Endothelial cell of umbilical vein (primary cell): ENCODE measurements around the gene PEX16. TPM values are rescaled to one million over a fixed set of nuclear protein-coding genes. Genes with fewer than 3 reads are reported as not detected.

ENCODE experiments used
- BruUV-seq: library from RNA; stranded (reverse); fragments of 400-500 nt; replicated peaks from 2 replicates; lab custom pipeline; 2021; lab: Mats Ljungman, UMichigan
- CTCF ChIA-PET: fragments of 300-600, 350-600 bp; sonication (Branson Sonifier 250); formaldehyde crosslinking; loops from one replicate; lab custom pipeline; 2021; ENCODE audit warnings: antibody characterized with exemption, inconsistent platforms; lab: Charles Lee
- POLR2A ChIA-PET: fragments of 300-600, 350-600 bp; sonication (Branson Sonifier 250); formaldehyde crosslinking; loops from one replicate; lab custom pipeline; 2021; ENCODE audit warnings: antibody characterized with exemption, inconsistent platforms; lab: Charles Lee
- DNase-seq: peaks from one replicate; pipeline ENCODE4 v3.0.0-alpha.2; 2011; ENCODE audit warnings: low read depth, low spot score
- FAIRE-seq: peaks from 2 replicates; lab custom pipeline; 2011; peaks lifted over from hg19 to GRCh38; lab: Jason Lieb, UNC
- H2AFZ ChIP-seq: 2 replicates; pipeline ENCODE4 v1.6.0; 2012; ENCODE audit warnings: low read depth, low read length, control low read depth, inconsistent platforms
- H3K27ac ChIP-seq: 2 replicates; pipeline ENCODE4 v1.5.1; 2011; ENCODE audit warnings: low read depth, mild to moderate bottlenecking, control low read depth, low read length, moderate library complexity; ENCODE audit not compliant: insufficient read depth
- H3K27me3 ChIP-seq, 2 experiments: 2 replicates each; pipeline versions ENCODE4 v1.6.0 to v1.6.1; 2011; ENCODE audit warnings: low read length in 2 of 2, mixed read lengths in 1 of 2; ENCODE audit not compliant: control insufficient read depth in 2 of 2, insufficient read depth in 2 of 2
- H3K36me3 ChIP-seq, 2 experiments: 2 replicates in 1 of 2; 3 replicates in 1 of 2; pipeline ENCODE4 v1.5.1; 2011; ENCODE audit warnings: low read length in 2 of 2, mild to moderate bottlenecking in 1 of 2, moderate library complexity in 1 of 2; ENCODE audit not compliant: control insufficient read depth in 2 of 2, insufficient read depth in 2 of 2; ENCODE audit errors: extremely low read depth in 1 of 2
- H3K4me1 ChIP-seq: 3 replicates; pipeline ENCODE4 v1.5.1; 2011; ENCODE audit warnings: mild to moderate bottlenecking, low read length; ENCODE audit not compliant: control insufficient read depth, insufficient read depth; ENCODE audit errors: extremely low read depth
- H3K4me2 ChIP-seq: 2 replicates; pipeline ENCODE4 v1.6.1; 2011; ENCODE audit warnings: low read length, control low read depth, mixed read lengths; ENCODE audit not compliant: insufficient read depth
- H3K4me3 ChIP-seq, 3 experiments: fragments of 200-600 bp in 1 of 3; sonication (generic), shearing (Covaris generic) in 1 of 3; replicated peaks in 1 of 3; 2 replicates each; pipeline ENCODE4 v1.5.1; 2011 to 2016; ENCODE audit warnings: control low read depth in 3 of 3, low read length in 3 of 3, mild to moderate bottlenecking in 2 of 3, inconsistent platforms in 1 of 3, low read depth in 1 of 3, moderate library complexity in 1 of 3; ENCODE audit not compliant: insufficient read depth in 1 of 3
- H3K79me2 ChIP-seq: 2 replicates; pipeline ENCODE4 v1.6.0; 2012; ENCODE audit warnings: low read length, inconsistent platforms; ENCODE audit not compliant: control insufficient read depth, insufficient read depth
- H3K9ac ChIP-seq: replicated peaks from 2 replicates; pipeline ENCODE3; 2011; ENCODE audit warnings: low read length, control low read depth; ENCODE audit not compliant: insufficient read depth; ENCODE audit errors: extremely low read depth
- H3K9me1 ChIP-seq: replicated peaks from 3 replicates; pipeline ENCODE4 v1.6.0; 2011; ENCODE audit warnings: mild to moderate bottlenecking, low read length; ENCODE audit not compliant: control insufficient read depth, insufficient read depth; ENCODE audit errors: extremely low read depth
- H3K9me3 ChIP-seq: replicated peaks from 2 replicates; pipeline ENCODE4 v1.5.1; 2012; ENCODE audit warnings: low read length, inconsistent platforms; ENCODE audit not compliant: control insufficient read depth, insufficient read depth
- H4K20me1 ChIP-seq: replicated peaks from 2 replicates; pipeline ENCODE3; 2011; ENCODE audit warnings: mild to moderate bottlenecking, low read length; ENCODE audit not compliant: control insufficient read depth, insufficient read depth; ENCODE audit errors: extremely low read depth
- EZH2 ChIP-seq: IDR thresholded peaks from 2 replicates; pipeline ENCODE4 v1.6.1; 2012; ENCODE audit warnings: borderline replicate concordance, low read depth, mild to moderate bottlenecking, moderate library complexity, low read length, inconsistent platforms; ENCODE audit not compliant: severe bottlenecking
- GATA2 ChIP-seq: IDR thresholded peaks from 2 replicates; pipeline ENCODE4 v1.7.0; 2011; ENCODE audit warnings: low read depth, mild to moderate bottlenecking, moderate library complexity, mixed read lengths, low read length; ENCODE audit not compliant: insufficient read length, insufficient read depth
- JUN ChIP-seq: IDR thresholded peaks from 2 replicates; pipeline ENCODE4 v1.6.1; 2011; ENCODE audit warnings: borderline replicate concordance, low read depth; ENCODE audit not compliant: insufficient read length, insufficient read depth
- MYC ChIP-seq: IDR thresholded peaks from one replicate; pipeline ENCODE4 v1.6.1; 2011; ENCODE audit warnings: mild to moderate bottlenecking, low read depth, low read length
- POLR2A ChIP-seq: IDR thresholded peaks from 2 replicates; pipeline ENCODE4 v1.6.1; 2012; ENCODE audit warnings: low read depth, mild to moderate bottlenecking, control low read depth, low read length
- POLR2AphosphoS5 ChIP-seq: IDR thresholded peaks from 2 replicates; pipeline ENCODE4 v1.6.1; 2012; ENCODE audit warnings: low read depth, mild to moderate bottlenecking, control low read depth, low read length, moderate library complexity; ENCODE audit not compliant: insufficient read depth
- dilution Hi-C: fragments of 300-500 bp; cut with MboI; formaldehyde crosslinking; loops from one replicate; pipeline ENCODE4 v1.15.0; 2019; ENCODE audit warnings: low sequenced_read_pairs; ENCODE audit not compliant: extremely low pct_ligation_motif_present
- intact Hi-C: fragments of 100-400 bp; cut with micrococcal nuclease; formaldehyde crosslinking; loops from one replicate; pipeline ENCODE4 v1.10.0; 2022
- polyA plus RNA-seq, 4 experiments: library from polyadenylated mRNA; depleted of rRNA in 3 of 4; stranded (reverse) in 3 of 4; unstranded in 1 of 4; fragments of >200 nt; gene quantifications; 2 replicates each; pipeline versions ENCODE4 v1.2.1 to v1.2.3, GENCODE V29; 2011 to 2012; ENCODE audit warnings: missing spikeins in 1 of 4
- total RNA-seq: library from RNA; stranded (reverse); gene quantifications from 2 replicates; pipeline ENCODE4 v1.2.3, GENCODE V29; 2021
- TF ChIP-seq, protein P1 (sequence below), 2 donors: IDR thresholded peaks; 1 replicate in 1 of 2; 2 replicates in 1 of 2; pipeline ENCODE4 v1.5.1; 2011; ENCODE audit warnings: low read length in 2 of 2, mild to moderate bottlenecking in 2 of 2, moderate library complexity in 2 of 2, control low read depth in 1 of 2, inconsistent platforms in 1 of 2, low read depth in 1 of 2; ENCODE audit not compliant: insufficient read depth in 1 of 2; ENCODE audit errors: extremely low read depth in 1 of 2

The PEX16 gene
- total and polyA plus RNA-seq, 2 donors (not counting 3 experiments of a cell fraction or from before 2014, with no cell fraction given), result 27.4 to 32.2 TPM

DNA sequence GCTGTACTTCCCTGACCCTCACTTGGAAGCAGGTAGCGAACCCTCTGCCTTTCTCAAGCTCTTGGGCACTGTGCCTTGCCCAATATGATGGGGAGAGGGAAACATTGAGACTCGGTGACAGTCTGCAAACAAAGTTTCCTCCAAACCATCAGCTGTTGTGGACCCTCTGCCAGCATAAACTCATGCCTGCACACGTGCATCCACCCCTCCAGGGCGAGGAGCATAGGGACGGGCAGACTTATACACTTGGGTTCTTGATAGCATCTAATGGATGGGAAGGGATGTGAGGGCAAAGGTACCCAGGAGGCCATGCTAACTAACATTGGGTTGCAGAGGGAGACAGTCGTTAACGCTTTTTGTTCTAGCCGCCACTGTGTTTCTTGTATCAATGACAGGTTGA is 40.5 kb downstream of the PEX16 start:
- no peaks in the 10 kb centered on the region for H3K27me3 ChIP-seq
- no peak overlapping the region for H3K27ac ChIP-seq
- ChIA-PET POLR2A (no interaction called here), CTCF (interaction anchor here (1.3 kb wide), 1 partner anchor 14 kb away, joined by 3 read pairs; no protein-coding TSS in a partner anchor)
- H3K36me3 ChIP-seq, result peaks cover 0 to 2% of the 10 kb centered on the region in 2 experiments
- intact Hi-C loops (no loop called here), dilution Hi-C loops (no loop called here)
- no peak overlapping the region for H3K4me3 ChIP-seq
- no peak overlapping the region for H3K4me2 ChIP-seq
- TF ChIP-seq POLR2A (no peak), JUN (no peak)
- no peaks in the 10 kb centered on the region for H3K9me1 ChIP-seq
- DNase-seq, result no peak
- H3K9ac ChIP-seq, result no peak overlapping the region
- H3K4me1 ChIP-seq, result no peaks in the 10 kb centered on the region
- no peak for FAIRE-seq
- H3K9me3 ChIP-seq, result no peaks in the 10 kb centered on the region
- H4K20me1 ChIP-seq, result no peaks in the 10 kb centered on the region
- no TSS peak for BruUV-seq
- no peak overlapping the region for H2AFZ ChIP-seq
- H3K79me2 ChIP-seq, result no peaks in the 10 kb centered on the region

DNA sequence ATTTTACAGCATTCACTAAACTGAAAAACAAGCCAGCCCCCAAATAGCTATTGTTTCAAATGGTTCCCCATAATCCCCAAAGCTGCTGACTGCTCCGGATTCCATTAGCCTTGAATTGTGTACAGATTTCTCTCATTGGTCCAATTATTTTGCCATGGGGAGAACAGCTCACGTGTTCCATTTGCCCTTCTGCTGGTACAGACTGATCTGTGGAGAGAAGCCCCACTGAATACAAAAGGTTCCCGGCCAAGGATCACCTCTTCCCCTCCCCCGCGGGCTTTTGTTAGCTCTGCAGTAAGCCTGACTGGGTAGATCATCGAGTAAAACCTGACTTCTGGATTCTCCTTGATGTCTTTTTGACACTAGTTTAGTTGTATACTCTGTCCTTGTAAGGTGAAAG is 41.3 kb downstream of the PEX16 start:
- ChIA-PET CTCF (interaction anchor here (1.3 kb wide), 2 partner anchors 13 to 130 kb away, joined by 3 read pairs; no protein-coding TSS in a partner anchor), POLR2A (no interaction called here)
- no peaks in the 10 kb centered on the region for H3K79me2 ChIP-seq
- BruUV-seq, result no TSS peak
- intact Hi-C loops, result no loop called here
- H4K20me1 ChIP-seq, result no peaks in the 10 kb centered on the region
- DNase-seq, result no peak
- no peak overlapping the region for H3K9ac ChIP-seq
- H3K9me1 ChIP-seq, result no peaks in the 10 kb centered on the region
- FAIRE-seq, result no peak
- TF ChIP-seq, protein P1, sequence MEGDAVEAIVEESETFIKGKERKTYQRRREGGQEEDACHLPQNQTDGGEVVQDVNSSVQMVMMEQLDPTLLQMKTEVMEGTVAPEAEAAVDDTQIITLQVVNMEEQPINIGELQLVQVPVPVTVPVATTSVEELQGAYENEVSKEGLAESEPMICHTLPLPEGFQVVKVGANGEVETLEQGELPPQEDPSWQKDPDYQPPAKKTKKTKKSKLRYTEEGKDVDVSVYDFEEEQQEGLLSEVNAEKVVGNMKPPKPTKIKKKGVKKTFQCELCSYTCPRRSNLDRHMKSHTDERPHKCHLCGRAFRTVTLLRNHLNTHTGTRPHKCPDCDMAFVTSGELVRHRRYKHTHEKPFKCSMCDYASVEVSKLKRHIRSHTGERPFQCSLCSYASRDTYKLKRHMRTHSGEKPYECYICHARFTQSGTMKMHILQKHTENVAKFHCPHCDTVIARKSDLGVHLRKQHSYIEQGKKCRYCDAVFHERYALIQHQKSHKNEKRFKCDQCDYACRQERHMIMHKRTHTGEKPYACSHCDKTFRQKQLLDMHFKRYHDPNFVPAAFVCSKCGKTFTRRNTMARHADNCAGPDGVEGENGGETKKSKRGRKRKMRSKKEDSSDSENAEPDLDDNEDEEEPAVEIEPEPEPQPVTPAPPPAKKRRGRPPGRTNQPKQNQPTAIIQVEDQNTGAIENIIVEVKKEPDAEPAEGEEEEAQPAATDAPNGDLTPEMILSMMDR (IDR thresholded peaks at IDR 0.05; ENCODE audit: extremely low read depth in 1 of 2, insufficient read depth in 1 of 2, low read depth in 1 of 2, low read length in 2 of 2), result no peak
- TF ChIP-seq GATA2 (no peak), POLR2AphosphoS5 (no peak), MYC (no peak), EZH2 (no peak), JUN (no peak)
- no peak overlapping the region for H3K4me2 ChIP-seq
- H2AFZ ChIP-seq, result no peak overlapping the region
- H3K4me3 ChIP-seq, result no peak overlapping the region
- no peaks in the 10 kb centered on the region for H3K9me3 ChIP-seq
- peaks cover 0 to 10% of the 10 kb centered on the region in 2 experiments for H3K36me3 ChIP-seq
- no peaks in the 10 kb centered on the region for H3K4me1 ChIP-seq
- H3K27me3 ChIP-seq, result no peaks in the 10 kb centered on the region
- dilution Hi-C loops, result no loop called here
- H3K27ac ChIP-seq, result no peak overlapping the region
